ENCODE measurements around the gene TMEM145. TPM values are rescaled to one million over a fixed set of nuclear protein-coding genes. Genes with fewer than 3 reads are reported as not detected.

Gene TMEM145
- total and polyA plus RNA-seq, 9 of the 15 experiments (the other 6 are each of a cell fraction or from before 2014, with no cell fraction given): 0.80 to 5.5 (median 1.9) TPM; not detected in 3

DNA sequence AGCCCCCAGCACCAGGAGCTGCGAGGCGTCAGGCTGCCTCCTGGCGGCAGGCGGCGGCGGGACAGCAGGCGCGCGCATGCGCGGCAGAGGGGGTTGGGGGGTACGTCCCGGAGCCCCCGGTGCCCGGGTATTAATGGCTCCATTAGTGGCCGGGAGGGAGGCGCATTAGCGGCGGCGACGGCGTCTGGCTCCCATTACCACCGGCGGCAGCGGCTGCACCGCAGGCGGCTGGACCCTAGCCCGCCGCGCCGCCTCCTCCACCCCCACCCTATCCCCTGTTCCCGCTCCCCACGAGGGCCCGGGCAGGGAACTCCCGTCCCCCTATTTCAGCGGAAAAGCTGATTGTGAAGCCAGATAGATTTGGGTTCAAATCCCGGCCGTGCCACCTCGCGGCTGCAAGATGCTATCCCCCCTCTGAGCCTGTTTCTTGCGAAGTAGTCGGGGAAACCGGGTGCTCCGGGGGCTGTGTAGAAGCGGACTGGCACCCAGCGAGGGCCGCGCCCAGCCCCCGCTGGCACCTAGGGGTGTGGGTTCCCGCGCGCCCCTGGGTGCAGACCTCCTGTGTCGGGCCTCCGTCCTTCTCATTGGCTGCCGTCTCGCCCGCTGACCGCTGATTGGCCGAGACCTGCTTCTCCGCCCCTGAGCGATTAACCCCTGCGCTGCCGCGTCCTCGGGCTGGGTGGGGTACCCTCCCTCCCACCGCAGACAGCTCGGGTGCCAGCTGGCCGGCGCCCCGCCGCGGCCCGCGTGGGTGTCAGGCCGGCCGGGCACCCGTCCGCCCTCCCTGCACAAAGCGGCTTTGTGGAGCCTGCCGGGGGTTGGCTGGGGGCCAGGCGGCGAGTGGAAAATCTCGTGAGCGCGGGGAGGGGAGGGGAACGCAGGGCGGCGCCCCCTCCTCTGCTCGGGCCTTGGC is 33.0 kb upstream of the TMEM145 start (continued):
- TF ChIP-seq, protein P1, sequence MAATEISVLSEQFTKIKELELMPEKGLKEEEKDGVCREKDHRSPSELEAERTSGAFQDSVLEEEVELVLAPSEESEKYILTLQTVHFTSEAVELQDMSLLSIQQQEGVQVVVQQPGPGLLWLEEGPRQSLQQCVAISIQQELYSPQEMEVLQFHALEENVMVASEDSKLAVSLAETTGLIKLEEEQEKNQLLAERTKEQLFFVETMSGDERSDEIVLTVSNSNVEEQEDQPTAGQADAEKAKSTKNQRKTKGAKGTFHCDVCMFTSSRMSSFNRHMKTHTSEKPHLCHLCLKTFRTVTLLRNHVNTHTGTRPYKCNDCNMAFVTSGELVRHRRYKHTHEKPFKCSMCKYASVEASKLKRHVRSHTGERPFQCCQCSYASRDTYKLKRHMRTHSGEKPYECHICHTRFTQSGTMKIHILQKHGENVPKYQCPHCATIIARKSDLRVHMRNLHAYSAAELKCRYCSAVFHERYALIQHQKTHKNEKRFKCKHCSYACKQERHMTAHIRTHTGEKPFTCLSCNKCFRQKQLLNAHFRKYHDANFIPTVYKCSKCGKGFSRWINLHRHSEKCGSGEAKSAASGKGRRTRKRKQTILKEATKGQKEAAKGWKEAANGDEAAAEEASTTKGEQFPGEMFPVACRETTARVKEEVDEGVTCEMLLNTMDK (IDR thresholded peaks at IDR 0.05; ENCODE audit: borderline replicate concordance, insufficient read depth, low read depth, low read length, poor library complexity, severe bottlenecking): peak; percentile 96
- TF ChIP-seq, protein P2, sequence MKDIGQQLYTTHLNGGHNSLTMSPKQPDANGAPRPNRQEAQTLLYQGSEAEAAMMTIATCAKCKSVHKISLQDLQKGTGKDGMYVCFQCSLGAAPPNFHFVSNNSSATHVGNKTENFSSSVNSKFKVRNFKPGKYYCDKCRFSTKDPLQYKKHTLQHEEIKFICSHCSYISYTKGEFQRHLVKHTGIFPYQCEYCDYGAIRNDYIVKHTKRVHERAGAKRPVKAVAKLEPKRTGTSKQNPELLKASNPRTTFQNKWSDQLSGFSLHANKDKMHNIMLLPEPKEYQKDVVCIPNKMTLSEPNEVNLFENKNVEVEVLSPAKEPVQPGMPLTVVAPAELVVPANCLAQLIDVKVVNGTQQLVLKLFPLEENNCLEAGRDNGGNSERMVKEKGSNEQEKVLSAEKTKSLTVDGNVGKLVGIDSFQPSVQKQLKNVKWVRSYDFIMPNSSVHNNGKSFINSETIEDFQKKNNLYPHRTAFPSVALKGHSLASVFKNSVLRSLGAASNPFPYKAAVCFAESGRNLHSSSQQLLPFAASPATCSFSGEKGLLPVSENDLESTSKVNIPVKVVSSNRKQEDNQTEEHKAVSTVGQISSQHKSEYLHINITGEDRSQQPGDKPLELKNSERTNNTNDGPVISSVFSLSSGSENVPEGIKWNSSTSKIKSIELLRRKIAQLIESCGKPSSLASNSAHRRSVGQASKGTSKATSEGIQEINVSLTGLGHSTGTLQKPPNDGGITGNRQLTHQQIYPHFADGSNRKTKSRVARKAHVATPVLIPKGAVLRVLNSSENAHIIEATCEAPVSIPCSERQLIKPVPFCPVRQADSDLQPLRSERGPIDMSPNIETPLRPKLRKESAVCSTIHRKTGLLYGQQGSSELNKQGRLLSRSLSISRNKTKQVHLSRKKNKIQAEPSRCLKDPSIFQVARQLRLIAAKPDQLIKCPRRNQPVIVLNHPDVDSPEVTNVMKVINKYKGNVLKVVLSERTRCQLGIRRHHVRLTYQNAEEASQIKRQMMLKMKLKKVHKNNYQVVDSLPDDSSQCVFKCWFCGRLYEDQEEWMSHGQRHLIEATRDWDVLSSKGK (CRISPR knock-in tag; IDR thresholded peaks at IDR 0.05): no peak
- TF ChIP-seq, protein P3, sequence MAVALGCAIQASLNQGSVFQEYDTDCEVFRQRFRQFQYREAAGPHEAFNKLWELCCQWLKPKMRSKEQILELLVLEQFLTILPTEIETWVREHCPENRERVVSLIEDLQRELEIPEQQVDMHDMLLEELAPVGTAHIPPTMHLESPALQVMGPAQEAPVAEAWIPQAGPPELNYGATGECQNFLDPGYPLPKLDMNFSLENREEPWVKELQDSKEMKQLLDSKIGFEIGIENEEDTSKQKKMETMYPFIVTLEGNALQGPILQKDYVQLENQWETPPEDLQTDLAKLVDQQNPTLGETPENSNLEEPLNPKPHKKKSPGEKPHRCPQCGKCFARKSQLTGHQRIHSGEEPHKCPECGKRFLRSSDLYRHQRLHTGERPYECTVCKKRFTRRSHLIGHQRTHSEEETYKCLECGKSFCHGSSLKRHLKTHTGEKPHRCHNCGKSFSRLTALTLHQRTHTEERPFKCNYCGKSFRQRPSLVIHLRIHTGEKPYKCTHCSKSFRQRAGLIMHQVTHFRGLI (CRISPR knock-in tag; IDR thresholded peaks at IDR 0.05): no peak
- TF ChIP-seq, protein P4, sequence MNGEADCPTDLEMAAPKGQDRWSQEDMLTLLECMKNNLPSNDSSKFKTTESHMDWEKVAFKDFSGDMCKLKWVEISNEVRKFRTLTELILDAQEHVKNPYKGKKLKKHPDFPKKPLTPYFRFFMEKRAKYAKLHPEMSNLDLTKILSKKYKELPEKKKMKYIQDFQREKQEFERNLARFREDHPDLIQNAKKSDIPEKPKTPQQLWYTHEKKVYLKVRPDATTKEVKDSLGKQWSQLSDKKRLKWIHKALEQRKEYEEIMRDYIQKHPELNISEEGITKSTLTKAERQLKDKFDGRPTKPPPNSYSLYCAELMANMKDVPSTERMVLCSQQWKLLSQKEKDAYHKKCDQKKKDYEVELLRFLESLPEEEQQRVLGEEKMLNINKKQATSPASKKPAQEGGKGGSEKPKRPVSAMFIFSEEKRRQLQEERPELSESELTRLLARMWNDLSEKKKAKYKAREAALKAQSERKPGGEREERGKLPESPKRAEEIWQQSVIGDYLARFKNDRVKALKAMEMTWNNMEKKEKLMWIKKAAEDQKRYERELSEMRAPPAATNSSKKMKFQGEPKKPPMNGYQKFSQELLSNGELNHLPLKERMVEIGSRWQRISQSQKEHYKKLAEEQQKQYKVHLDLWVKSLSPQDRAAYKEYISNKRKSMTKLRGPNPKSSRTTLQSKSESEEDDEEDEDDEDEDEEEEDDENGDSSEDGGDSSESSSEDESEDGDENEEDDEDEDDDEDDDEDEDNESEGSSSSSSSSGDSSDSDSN (IDR thresholded peaks at IDR 0.05; ENCODE audit: borderline replicate concordance in 1 of 2, low read depth in 2 of 2, low read length in 2 of 2): no peak
- TF ChIP-seq ZNF133 (CRISPR knock-in tag; IDR thresholded peaks at IDR 0.05) (no peak), ARID2 (IDR thresholded peaks at IDR 0.05) (no peak), BCOR (IDR thresholded peaks at IDR 0.05) (no peak), POLR2G (IDR thresholded peaks at IDR 0.05; ENCODE audit: low read depth, low read length) (peak; percentile 88), HDAC1 (IDR thresholded peaks at IDR 0.05) (peak in 1 of 2 experiments; percentile 66; a peak in 1 of 4 replicates), GATAD2A (IDR thresholded peaks at IDR 0.05) (peak; percentile 91; the same call in 1 of the 2 replicates), HLTF (IDR thresholded peaks at IDR 0.05) (no peak), ZNF282 (CRISPR knock-in tag; IDR thresholded peaks at IDR 0.05) (no peak; the same call in 1 of the 2 replicates), ZNF23 (CRISPR knock-in tag; IDR thresholded peaks at IDR 0.05) (no peak), TARDBP (IDR thresholded peaks at IDR 0.05) (no peak), BRCA1 (IDR thresholded peaks at IDR 0.05) (no peak), BRCA1 (CRISPR knock-in tag; IDR thresholded peaks at IDR 0.05) (no peak), SLC30A9 (CRISPR knock-in tag; IDR thresholded peaks at IDR 0.05) (no peak)
- TF ChIP-seq, protein P5, sequence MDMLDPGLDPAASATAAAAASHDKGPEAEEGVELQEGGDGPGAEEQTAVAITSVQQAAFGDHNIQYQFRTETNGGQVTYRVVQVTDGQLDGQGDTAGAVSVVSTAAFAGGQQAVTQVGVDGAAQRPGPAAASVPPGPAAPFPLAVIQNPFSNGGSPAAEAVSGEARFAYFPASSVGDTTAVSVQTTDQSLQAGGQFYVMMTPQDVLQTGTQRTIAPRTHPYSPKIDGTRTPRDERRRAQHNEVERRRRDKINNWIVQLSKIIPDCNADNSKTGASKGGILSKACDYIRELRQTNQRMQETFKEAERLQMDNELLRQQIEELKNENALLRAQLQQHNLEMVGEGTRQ (CRISPR knock-in tag; IDR thresholded peaks at IDR 0.05): no peak

Data from K562 (cell line).